Bronchial epithelial cell (primary cell): ENCODE measurements around the gene NCR1. TPM values are rescaled to one million over a fixed set of nuclear protein-coding genes. Genes with fewer than 3 reads are reported as not detected.
"Not testable (repeated sequence)": the region's sequence is repeated elsewhere in the genome, so short reads cannot be mapped to it uniquely, and the experiment has no call there.

Experiments
- DNase-seq: peaks from one replicate; pipeline ENCODE4 v3.0.0-alpha.2; 2010; ENCODE audit warnings: low read depth
- FAIRE-seq: peaks from 2 replicates; lab custom pipeline; 2011; peaks lifted over from hg19 to GRCh38; lab: Jason Lieb, UNC
- H3K27me3 ChIP-seq: 2 replicates; pipeline ENCODE4 v1.5.1; 2011; ENCODE audit warnings: low read length; ENCODE audit not compliant: control insufficient read depth, insufficient read depth
- H3K36me3 ChIP-seq: 2 replicates; pipeline ENCODE4 v1.5.1; 2011; ENCODE audit warnings: low read length; ENCODE audit not compliant: control insufficient read depth, insufficient read depth
- H3K4me3 ChIP-seq: 2 replicates; pipeline ENCODE4 v1.5.1; 2011; ENCODE audit warnings: mild to moderate bottlenecking, low read depth, low read length, control low read depth
- total RNA-seq: library from RNA; depleted of rRNA; stranded (reverse); fragments of >200 nt; gene quantifications from 2 replicates; pipeline ENCODE4 v1.2.1, GENCODE V29; 2014
- TF ChIP-seq, protein P1 (sequence below): IDR thresholded peaks from 2 replicates; pipeline ENCODE4 v1.5.1; 2011; ENCODE audit warnings: mild to moderate bottlenecking, moderate library complexity, low read length, control low read depth, inconsistent platforms; ENCODE audit not compliant: insufficient read depth, severe bottlenecking

NCR1 gene, protein sequence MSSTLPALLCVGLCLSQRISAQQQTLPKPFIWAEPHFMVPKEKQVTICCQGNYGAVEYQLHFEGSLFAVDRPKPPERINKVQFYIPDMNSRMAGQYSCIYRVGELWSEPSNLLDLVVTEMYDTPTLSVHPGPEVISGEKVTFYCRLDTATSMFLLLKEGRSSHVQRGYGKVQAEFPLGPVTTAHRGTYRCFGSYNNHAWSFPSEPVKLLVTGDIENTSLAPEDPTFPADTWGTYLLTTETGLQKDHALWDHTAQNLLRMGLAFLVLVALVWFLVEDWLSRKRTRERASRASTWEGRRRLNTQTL
- total RNA-seq = not detected in 2 replicates

DNA sequence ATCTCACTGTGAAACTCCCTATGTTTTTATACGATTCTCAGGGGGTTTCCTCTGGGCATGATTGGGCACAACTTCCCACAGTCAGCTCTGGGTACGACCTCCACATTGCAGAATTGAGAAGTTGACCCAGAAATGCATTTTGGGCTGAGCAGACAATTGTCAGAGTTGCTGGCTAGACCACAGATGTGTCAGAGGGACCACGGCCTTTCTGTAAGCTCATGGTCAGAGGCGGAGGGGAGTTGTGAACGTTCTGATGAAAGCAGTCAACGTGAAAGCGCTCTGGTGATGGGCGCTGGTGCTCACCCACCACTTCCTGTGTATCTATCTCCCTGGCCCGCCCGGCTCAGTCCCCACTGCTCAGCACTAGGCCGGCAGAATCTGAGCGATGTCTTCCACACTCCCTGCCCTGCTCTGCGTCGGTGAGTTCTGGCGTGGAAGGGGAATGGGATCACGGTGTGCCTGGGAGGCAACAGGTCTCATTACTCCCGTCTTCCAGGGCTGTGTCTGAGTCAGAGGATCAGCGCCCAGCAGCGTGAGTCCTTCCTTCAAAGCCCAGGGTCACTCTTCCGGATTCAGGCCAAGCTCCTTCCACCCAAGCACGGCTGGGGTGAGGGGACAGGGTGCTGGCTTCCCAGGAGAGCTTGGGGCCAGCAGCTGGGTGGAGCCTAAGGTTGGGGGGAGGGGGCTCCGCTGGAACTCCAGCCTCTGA lies at the start of gene NCR1:
TSS of gene NCR1 (plus strand) at position 346 of the 709 bp plus-strand sequence. CDS start at position 386, 40 bp downstream.
- Histone ChIP-seq H3K27me3 (no peaks in the 10 kb centered on the region), H3K4me3 (no peak within 1 kb of the TSS), H3K36me3 (no peaks in the 10 kb centered on the region)
- FAIRE-seq = no peak
- TF ChIP-seq, protein P1, sequence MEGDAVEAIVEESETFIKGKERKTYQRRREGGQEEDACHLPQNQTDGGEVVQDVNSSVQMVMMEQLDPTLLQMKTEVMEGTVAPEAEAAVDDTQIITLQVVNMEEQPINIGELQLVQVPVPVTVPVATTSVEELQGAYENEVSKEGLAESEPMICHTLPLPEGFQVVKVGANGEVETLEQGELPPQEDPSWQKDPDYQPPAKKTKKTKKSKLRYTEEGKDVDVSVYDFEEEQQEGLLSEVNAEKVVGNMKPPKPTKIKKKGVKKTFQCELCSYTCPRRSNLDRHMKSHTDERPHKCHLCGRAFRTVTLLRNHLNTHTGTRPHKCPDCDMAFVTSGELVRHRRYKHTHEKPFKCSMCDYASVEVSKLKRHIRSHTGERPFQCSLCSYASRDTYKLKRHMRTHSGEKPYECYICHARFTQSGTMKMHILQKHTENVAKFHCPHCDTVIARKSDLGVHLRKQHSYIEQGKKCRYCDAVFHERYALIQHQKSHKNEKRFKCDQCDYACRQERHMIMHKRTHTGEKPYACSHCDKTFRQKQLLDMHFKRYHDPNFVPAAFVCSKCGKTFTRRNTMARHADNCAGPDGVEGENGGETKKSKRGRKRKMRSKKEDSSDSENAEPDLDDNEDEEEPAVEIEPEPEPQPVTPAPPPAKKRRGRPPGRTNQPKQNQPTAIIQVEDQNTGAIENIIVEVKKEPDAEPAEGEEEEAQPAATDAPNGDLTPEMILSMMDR = no peak
- DNase-seq = no peak

GRCh38 chr19:54858476-54858875 lies 47.5 kb upstream of the NCR1 start:
- not testable (repeated sequence) for H3K4me3 ChIP-seq, FAIRE-seq, DNase-seq, H3K36me3 ChIP-seq, H3K27me3 ChIP-seq

GRCh38 chr19:54859421-54859820 lies 46.5 kb upstream of the NCR1 start:
- not testable (repeated sequence) for DNase-seq, H3K27me3 ChIP-seq, H3K4me3 ChIP-seq, H3K36me3 ChIP-seq, FAIRE-seq

DNA sequence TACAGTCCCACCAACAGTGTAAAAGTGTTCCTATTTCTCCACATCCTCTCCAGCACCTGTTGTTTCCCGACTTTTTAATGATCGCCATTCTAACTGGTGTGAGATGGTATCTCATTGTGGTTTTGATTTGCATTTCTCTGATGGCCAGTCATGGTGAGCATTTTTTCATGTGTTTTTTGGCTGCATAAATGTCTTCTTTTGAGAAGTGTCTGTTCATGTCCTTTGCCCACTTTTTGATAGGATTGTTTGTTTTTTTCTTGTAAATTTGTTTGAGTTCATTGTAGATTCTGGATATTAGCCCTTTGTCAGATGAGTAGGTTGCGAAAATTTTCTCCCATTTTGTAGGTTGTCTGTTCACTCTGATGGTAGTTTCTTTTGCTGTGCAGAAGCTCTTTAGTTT lies 42.5 kb upstream of the NCR1 start:
- DNase-seq, H3K36me3 ChIP-seq, FAIRE-seq, H3K27me3 ChIP-seq, H3K4me3 ChIP-seq: not testable (repeated sequence)

DNA sequence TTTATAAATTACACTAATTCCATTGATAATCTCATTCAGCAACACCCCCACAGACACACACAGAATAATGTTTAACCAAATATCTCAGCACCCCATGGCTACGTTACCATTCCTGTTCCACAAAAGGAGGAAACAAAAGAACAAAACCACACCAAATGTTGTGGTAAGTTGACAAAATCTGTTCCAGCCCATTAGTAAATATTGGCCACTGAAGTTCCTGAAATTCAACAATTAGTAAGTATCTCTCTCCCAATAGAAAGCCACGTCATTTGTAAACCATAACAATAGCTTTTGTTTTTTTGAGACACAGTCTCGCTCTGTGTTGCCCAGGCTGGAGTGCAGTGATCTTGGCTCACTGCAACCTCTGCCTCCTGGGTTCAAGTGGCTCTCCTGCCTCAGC lies 34.3 kb upstream of the NCR1 start:
- TF ChIP-seq, protein P1 = no peak
- H3K4me3 ChIP-seq = no peak overlapping the region
- no peak for FAIRE-seq
- H3K27me3 ChIP-seq = no peaks in the 10 kb centered on the region
- H3K36me3 ChIP-seq = no peaks in the 10 kb centered on the region
- no peak for DNase-seq

GRCh38 chr19:54873990-54874389 lies 32.0 kb upstream of the NCR1 start, which contains the start of gene FCAR:
TSS of gene FCAR (plus strand) at chr19:54874235. CDS start at chr19:54874290, 55 bp downstream.
- TF ChIP-seq, protein P1 = no peak
- Histone ChIP-seq H3K27me3 (no peaks in the 10 kb centered on the region), H3K36me3 (no peaks in the 10 kb centered on the region), H3K4me3 (no peak within 1 kb of the TSS)
- DNase-seq = no peak
- FAIRE-seq = no peak

- H3K36me3 ChIP-seq = no peaks in the 10 kb centered on the region
- H3K27me3 ChIP-seq = no peaks in the 10 kb centered on the region
- H3K4me3 ChIP-seq = no peak overlapping the region
- TF ChIP-seq, protein P1 = no peak
- DNase-seq = no peak
- no peak for FAIRE-seq
Observed at GRCh38 chr19:54875506-54875905, 30.4 kb upstream of the NCR1 start.
